Esophagus muscularis mucosa (tissue), 4 donors: ENCODE measurements around the gene PLEK. TPM values are rescaled to one million over a fixed set of nuclear protein-coding genes. Genes with fewer than 3 reads are reported as not detected.

Experiments used
- DNase-seq: peaks from one replicate; pipeline ENCODE4 v3.0.0-alpha.2; 2017; ENCODE audit errors: extremely low spot score
- H3K27ac ChIP-seq, 4 donors: fragments of 200-600 bp; sonication (generic); replicated peaks in 1 of 4; 1 replicate in 3 of 4; 2 replicates in 1 of 4; pipeline ENCODE4 v1.5.1; 2016 to 2019; ENCODE audit warnings: mild to moderate bottlenecking in 1 of 4
- H3K27me3 ChIP-seq, 4 donors: fragments of 200-600 bp; sonication (generic); one replicate each; pipeline versions ENCODE4 v1.5.1 to v1.6.0; 2016 to 2019
- H3K36me3 ChIP-seq, 4 donors: fragments of 200-600 bp; sonication (generic); one replicate each; pipeline ENCODE4 v1.5.1; 2016 to 2019
- H3K4me1 ChIP-seq, 4 donors: fragments of 200-600 bp; sonication (generic); one replicate each; pipeline ENCODE4 v1.5.1; 2016 to 2019
- H3K4me3 ChIP-seq, 4 donors: fragments of 200-600 bp; sonication (generic); 1 replicate in 2 of 4; 2 replicates in 2 of 4; pipeline ENCODE4 v1.5.1; 2016 to 2019; ENCODE audit warnings: mild to moderate bottlenecking in 4 of 4, moderate library complexity in 1 of 4
- H3K9me3 ChIP-seq, 4 donors: fragments of 200-600 bp; sonication (generic); 1 replicate in 3 of 4; 2 replicates in 1 of 4; pipeline ENCODE4 v1.5.1; 2016 to 2019
- CTCF ChIP-seq, 3 experiments: fragments of 200-600 bp in 2 of 3; fragments of 450-650 bp in 1 of 3; sonication (generic) in 2 of 3; IDR thresholded peaks; one replicate each; pipeline ENCODE4 v1.5.1; 2017 to 2019; ENCODE audit warnings: antibody characterized with exemption in 3 of 3, mild to moderate bottlenecking in 2 of 3, moderate library complexity in 1 of 3
- EP300 ChIP-seq: sonication (generic); formaldehyde crosslinking; IDR thresholded peaks from one replicate; pipeline ENCODE4 v1.6.1; 2017; ENCODE audit warnings: antibody characterized with exemption
- POLR2A ChIP-seq: fragments of 450-650 bp; IDR thresholded peaks from one replicate; pipeline ENCODE4 v1.6.1; 2017; ENCODE audit warnings: antibody characterized with exemption, moderate library complexity, mild to moderate bottlenecking, low read depth
- POLR2AphosphoS5 ChIP-seq, 2 donors: sonication (generic); formaldehyde crosslinking; IDR thresholded peaks; one replicate each; pipeline ENCODE4 v1.6.1; 2017; ENCODE audit warnings: antibody characterized with exemption in 2 of 2
- WGBS: methylation state at CpG from one replicate; pipeline ENCODE4 v1.1.5; 2018; 5-methylcytosine and 5-hydroxymethylcytosine counted together
- intact Hi-C: fragments of 100-400 bp; cut with DNase I; formaldehyde crosslinking; loops from one replicate; pipeline ENCODE4 v1.15.1; 2023
- total RNA-seq, 4 donors: library from RNA; depleted of rRNA; stranded (reverse); fragments of >200 nt; gene quantifications; one replicate each; pipeline versions ENCODE4 v1.1.0 to v1.2.1, GENCODE V29; 2016

The PLEK gene
- total RNA-seq, 4 donors from 2014 or later, result 3.1 to 23.4 (median 6.0) TPM

GRCh38 chr2:68403199-68403644 is 38.1 kb downstream of the PLEK start:
- no peaks in the 10 kb centered on the region for H3K9me3 ChIP-seq
- WGBS, result 69% methylated on average over 4 of the region's 4 CpGs
- peaks cover 0 to 14% (median 0%) of the 10 kb centered on the region in 4 donors for H3K27me3 ChIP-seq
- no peaks in the 10 kb centered on the region for H3K4me1 ChIP-seq
- no peak overlapping the region for H3K4me3 ChIP-seq
- H3K27ac ChIP-seq, result no peak overlapping the region
- TF ChIP-seq POLR2AphosphoS5 (IDR thresholded peaks at IDR 0.05) (no peak), CTCF (IDR thresholded peaks at IDR 0.05) (no peak), POLR2A (no peak), EP300 (no peak)
- intact Hi-C loops, result no loop called here
- peak; percentile 47 for DNase-seq
- no peaks in the 10 kb centered on the region for H3K36me3 ChIP-seq

GRCh38 chr2:68404164-68404563 is 39.1 kb downstream of the PLEK start:
- Histone ChIP-seq H3K36me3 (no peaks in the 10 kb centered on the region), H3K9me3 (no peaks in the 10 kb centered on the region), H3K27ac (no peak overlapping the region), H3K4me3 (no peak overlapping the region), H3K27me3 (peaks cover 0 to 14% (median 0%) of the 10 kb centered on the region in 4 donors), H3K4me1 (no peaks in the 10 kb centered on the region)
- DNase-seq, result no peak
- 82% methylated on average over 2 of the region's 2 CpGs for WGBS
- intact Hi-C loops, result no loop called here
- TF ChIP-seq POLR2AphosphoS5 (IDR thresholded peaks at IDR 0.05) (no peak), CTCF (IDR thresholded peaks at IDR 0.05) (no peak), EP300 (no peak), POLR2A (no peak)

GRCh38 chr2:68404893-68405799 is 40.1 kb downstream of the PLEK start:
- intact Hi-C loops, result no loop called here
- H3K9me3 ChIP-seq, result no peaks in the 10 kb centered on the region

GRCh38 chr2:68411397-68412126 is 46.5 kb downstream of the PLEK start:
- Histone ChIP-seq H3K4me1 (no peaks in the 10 kb centered on the region), H3K36me3 (no peaks in the 10 kb centered on the region), H3K9me3 (no peaks in the 10 kb centered on the region), H3K4me3 (no peak overlapping the region), H3K27ac (no peak overlapping the region), H3K27me3 (no peaks in the 10 kb centered on the region)
- DNase-seq, result no peak
- no peak for TF ChIP-seq POLR2A
- no peak for TF ChIP-seq CTCF (IDR thresholded peaks at IDR 0.05)
- TF ChIP-seq POLR2AphosphoS5 (IDR thresholded peaks at IDR 0.05), result no peak
- intact Hi-C loops, result no loop called here
- 56% methylated on average over 4 of the region's 4 CpGs for WGBS

More at GRCh38 chr2:68404893-68405799, 40.1 kb downstream of the PLEK start:
- no peaks in the 10 kb centered on the region for H3K36me3 ChIP-seq
- no peak overlapping the region for H3K4me3 ChIP-seq
- no peaks in the 10 kb centered on the region for H3K4me1 ChIP-seq
- H3K27me3 ChIP-seq, result peaks cover 0 to 14% (median 0%) of the 10 kb centered on the region in 4 donors
- DNase-seq, result peak; percentile 45
- TF ChIP-seq EP300 (no peak), POLR2A (no peak), CTCF (IDR thresholded peaks at IDR 0.05) (no peak), POLR2AphosphoS5 (IDR thresholded peaks at IDR 0.05) (no peak)
- H3K27ac ChIP-seq, result no peak overlapping the region
- 61% methylated on average over 14 of the region's 19 CpGs for WGBS
